Uterus (tissue), 4 donors: ENCODE measurements around the gene RREB1. TPM values are rescaled to one million over a fixed set of nuclear protein-coding genes. Genes with fewer than 3 reads are reported as not detected.
"Not testable (repeated sequence)": the region's sequence is repeated elsewhere in the genome, so short reads cannot be mapped to it uniquely, and the experiment has no call there.

Experiments
- DNase-seq, 2 donors: peaks; one replicate each; pipeline ENCODE4 v3.0.0-alpha.2; 2019 to 2020
- H3K27ac ChIP-seq, 2 donors: fragments of 200-600 bp; sonication (generic); 1 replicate in 1 of 2; 2 replicates in 1 of 2; pipeline ENCODE4 v1.5.1; 2016 to 2018
- H3K27me3 ChIP-seq, 2 donors: fragments of 200-600 bp; sonication (generic); one replicate each; pipeline ENCODE4 v1.5.1; 2018 to 2019; ENCODE audit warnings: control low read depth in 1 of 2
- H3K36me3 ChIP-seq, 2 donors: fragments of 200-600 bp; sonication (generic); one replicate each; pipeline ENCODE4 v1.5.1; 2019; ENCODE audit warnings: control low read depth in 1 of 2
- H3K4me1 ChIP-seq, 2 donors: fragments of 200-600 bp; sonication (generic); one replicate each; pipeline ENCODE4 v1.5.1; 2018 to 2019; ENCODE audit warnings: control low read depth in 1 of 2
- H3K4me3 ChIP-seq, 2 donors: fragments of 200-600 bp; sonication (generic); 1 replicate in 1 of 2; 2 replicates in 1 of 2; pipeline ENCODE4 v1.5.1; 2018 to 2019; ENCODE audit warnings: mild to moderate bottlenecking in 1 of 2
- H3K9me3 ChIP-seq, 2 donors: fragments of 200-600 bp; sonication (generic); one replicate each; pipeline ENCODE4 v1.5.1; 2019; ENCODE audit warnings: control low read depth in 1 of 2
- CTCF ChIP-seq, 4 experiments: fragments of 200-600 bp in 2 of 4; fragments of 450-650 bp in 2 of 4; sonication (generic) in 2 of 4; IDR thresholded peaks; one replicate each; pipeline ENCODE4 v1.5.1; 2016 to 2019; ENCODE audit warnings: antibody characterized with exemption in 4 of 4, mild to moderate bottlenecking in 2 of 4, moderate library complexity in 1 of 4
- POLR2A ChIP-seq, 2 donors: fragments of 450-650 bp; IDR thresholded peaks; one replicate each; pipeline ENCODE4 v1.6.1; 2016; ENCODE audit warnings: antibody characterized with exemption in 2 of 2, mild to moderate bottlenecking in 1 of 2, moderate library complexity in 1 of 2
- intact Hi-C: fragments of 100-400 bp; cut with DNase I; formaldehyde crosslinking; loops from one replicate; pipeline ENCODE4 v1.15.1; 2023; ENCODE audit warnings: low total_unique reads
- total RNA-seq, 4 donors: library from RNA; depleted of rRNA in 3 of 4; stranded (reverse); fragments of >200 nt in 3 of 4; gene quantifications; one replicate each; pipeline versions ENCODE4 v1.1.0 to v1.2.4, GENCODE V29; 2014 to 2023
- donor health status: DM: yes; HTN: yes; CAD: no.

Gene RREB1
- total RNA-seq, 4 donors from 2014 or later, result 15.1 to 65.9 (median 22.7) TPM

DNA sequence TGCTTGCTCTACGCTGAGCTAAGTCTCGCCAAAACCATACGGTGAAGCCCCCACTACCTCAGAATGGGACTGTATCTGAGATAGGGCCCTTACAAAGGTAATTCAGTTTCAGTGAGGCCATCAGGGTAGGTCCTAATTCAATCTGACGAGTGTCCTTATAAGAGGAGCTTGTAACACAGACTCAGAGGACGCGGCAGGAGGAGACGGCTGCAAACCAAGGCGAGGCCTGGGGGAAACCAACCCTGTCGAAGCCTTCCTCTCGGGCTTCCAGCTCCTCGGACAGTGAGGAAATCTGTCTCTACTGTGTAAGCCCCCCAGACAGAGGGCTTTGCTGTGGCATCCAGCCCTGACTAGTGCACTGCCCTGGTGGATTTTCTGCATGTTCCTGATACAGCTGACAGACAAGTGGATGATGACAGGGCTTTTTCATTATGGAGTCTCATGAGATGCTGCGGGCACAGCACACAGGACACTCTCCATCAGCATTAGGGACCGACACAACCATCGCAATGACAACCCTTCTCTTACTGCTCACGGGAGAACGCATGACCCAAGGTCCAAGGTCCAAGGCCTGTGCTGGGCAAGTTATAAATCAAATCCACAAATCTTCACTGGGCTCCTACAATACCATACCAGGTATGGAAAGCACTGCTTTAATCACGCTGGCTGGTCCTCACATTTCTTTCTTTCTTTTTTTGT lies 157.1 kb downstream of the RREB1 start:
- no peaks in the 10 kb centered on the region for H3K27me3 ChIP-seq
- H3K36me3 ChIP-seq, result no peaks in the 10 kb centered on the region
- H3K9me3 ChIP-seq, result no peaks in the 10 kb centered on the region
- H3K4me1 ChIP-seq, result no peaks in the 10 kb centered on the region
- H3K27ac ChIP-seq, result no peak overlapping the region
- TF ChIP-seq CTCF (IDR thresholded peaks at IDR 0.05) (no peak), POLR2A (IDR thresholded peaks at IDR 0.05) (no peak)
- DNase-seq, result no peak
- intact Hi-C loops, result no loop called here
- no peak overlapping the region for H3K4me3 ChIP-seq

GRCh38 chr6:7265385-7265726 lies 157.6 kb downstream of the RREB1 start:
- H3K4me1 ChIP-seq, H3K4me3 ChIP-seq, H3K9me3 ChIP-seq, intact Hi-C loops, H3K27ac ChIP-seq, DNase-seq, H3K36me3 ChIP-seq, H3K27me3 ChIP-seq: not testable (repeated sequence)

DNA sequence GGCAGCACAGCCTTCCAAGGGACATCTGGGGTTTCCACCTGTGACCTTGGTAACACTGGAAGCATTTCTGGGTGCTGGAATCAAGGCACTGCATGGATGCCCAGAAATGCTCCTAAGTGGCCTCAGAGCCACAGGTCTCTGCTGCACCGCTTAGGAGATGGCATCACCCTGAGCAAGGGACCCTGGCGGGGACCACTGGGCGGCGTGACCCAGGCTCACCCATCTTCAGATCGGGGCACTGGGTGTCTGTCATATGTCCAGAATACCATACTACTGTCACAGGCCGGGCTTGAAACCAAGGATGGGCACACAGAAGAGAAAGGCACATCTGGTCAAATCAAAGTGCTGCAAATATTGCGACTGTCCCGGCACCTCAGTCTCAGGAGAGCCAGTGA lies 159.3 kb downstream of the RREB1 start:
- no peak for DNase-seq
- H3K27ac ChIP-seq, result no peak overlapping the region

GRCh38 chr6:7267466-7268091 lies 159.8 kb downstream of the RREB1 start:
- DNase-seq, result no peak

More for the DNA sequence above, 159.3 kb downstream of the RREB1 start:
- H3K36me3 ChIP-seq, result no peaks in the 10 kb centered on the region
- H3K4me3 ChIP-seq, result no peak overlapping the region
- intact Hi-C loops, result no loop called here
- no peaks in the 10 kb centered on the region for H3K27me3 ChIP-seq
- TF ChIP-seq CTCF (IDR thresholded peaks at IDR 0.05) (no peak), POLR2A (IDR thresholded peaks at IDR 0.05) (no peak)
- no peaks in the 10 kb centered on the region for H3K4me1 ChIP-seq
- no peaks in the 10 kb centered on the region for H3K9me3 ChIP-seq

DNA sequence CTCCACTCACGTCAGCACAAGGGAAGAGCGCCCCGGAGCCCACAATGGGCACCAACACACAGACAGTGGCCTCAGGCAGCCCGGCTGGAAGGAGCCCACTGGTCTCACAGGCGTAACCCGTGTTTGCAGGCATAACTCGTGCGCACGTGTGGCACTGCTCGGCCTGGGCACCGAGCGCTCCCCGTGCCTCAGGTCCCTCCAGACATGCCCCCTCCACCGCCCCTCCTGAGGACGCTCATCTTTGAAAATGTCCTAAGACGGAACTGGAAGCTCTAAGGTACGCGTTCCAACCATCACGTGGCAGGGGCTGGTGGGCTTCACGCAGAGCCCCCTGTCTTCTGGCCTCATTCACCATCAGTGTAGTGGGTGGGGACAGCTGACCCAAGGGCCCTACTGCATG lies 160.6 kb downstream of the RREB1 start:
- Histone ChIP-seq H3K27me3 (no peaks in the 10 kb centered on the region), H3K27ac (no peak overlapping the region), H3K4me1 (no peaks in the 10 kb centered on the region), H3K9me3 (no peaks in the 10 kb centered on the region), H3K36me3 (no peaks in the 10 kb centered on the region), H3K4me3 (no peak overlapping the region)
- intact Hi-C loops, result no loop called here
- TF ChIP-seq CTCF (IDR thresholded peaks at IDR 0.05) (no peak), POLR2A (IDR thresholded peaks at IDR 0.05) (no peak)
- no peak for DNase-seq

More at GRCh38 chr6:7267466-7268091, 159.8 kb downstream of the RREB1 start:
- Histone ChIP-seq H3K9me3 (no peaks in the 10 kb centered on the region), H3K4me3 (no peak overlapping the region), H3K4me1 (no peaks in the 10 kb centered on the region), H3K27me3 (no peaks in the 10 kb centered on the region), H3K36me3 (no peaks in the 10 kb centered on the region), H3K27ac (no peak overlapping the region)
- intact Hi-C loops, result no loop called here
- TF ChIP-seq POLR2A (IDR thresholded peaks at IDR 0.05), result no peak
- no peak for TF ChIP-seq CTCF (IDR thresholded peaks at IDR 0.05)
